Muscle layer of duodenum (tissue), 2 donors: Measurements from ENCODE around the gene SUCO.
"Not testable (repeated sequence)": the region's sequence is repeated elsewhere in the genome, so short reads cannot be mapped to it uniquely, and the experiment has no call there.

Source experiments
- H3K27ac ChIP-seq: one replicate; pipeline ENCODE4 v1.7.0; 2013; ENCODE audit warnings: mild to moderate bottlenecking, low read length
- H3K27me3 ChIP-seq: one replicate; pipeline ENCODE4 v1.7.0; 2013; ENCODE audit warnings: low read depth, mild to moderate bottlenecking, control low read depth, low read length
- H3K36me3 ChIP-seq, 2 donors: one replicate each; pipeline ENCODE4 v1.7.0; 2013; ENCODE audit warnings: low read length in 2 of 2, control low read depth in 1 of 2, mild to moderate bottlenecking in 1 of 2; ENCODE audit not compliant: insufficient read depth in 2 of 2, control insufficient read depth in 1 of 2
- H3K4me1 ChIP-seq, 2 donors: one replicate each; pipeline ENCODE4 v1.7.0; 2013; ENCODE audit warnings: low read length in 2 of 2, mild to moderate bottlenecking in 2 of 2, control low read depth in 1 of 2, moderate library complexity in 1 of 2; ENCODE audit not compliant: insufficient read depth in 2 of 2, control insufficient read depth in 1 of 2
- H3K4me3 ChIP-seq, 2 donors: one replicate each; pipeline ENCODE4 v1.7.0; 2013; ENCODE audit warnings: low read length in 2 of 2, low read depth in 1 of 2, mild to moderate bottlenecking in 1 of 2
- H3K9me3 ChIP-seq, 2 donors: one replicate each; pipeline ENCODE4 v1.7.0; 2013; ENCODE audit warnings: low read length in 2 of 2, control low read depth in 1 of 2, mild to moderate bottlenecking in 1 of 2; ENCODE audit not compliant: control insufficient read depth in 1 of 2
- donor health status: healthy.

SUCO gene

GRCh38 chr1:172496127-172496526 is 36.8 kb upstream of the SUCO start:
- H3K27me3 ChIP-seq, H3K9me3 ChIP-seq, H3K4me1 ChIP-seq, H3K27ac ChIP-seq, H3K4me3 ChIP-seq, H3K36me3 ChIP-seq: not testable (repeated sequence)

GRCh38 chr1:172496678-172497077 is 36.3 kb upstream of the SUCO start:
- Histone ChIP-seq H3K27me3 (no peaks in the 10 kb centered on the region), H3K9me3 (no peaks in the 10 kb centered on the region), H3K4me1 (no peaks in the 10 kb centered on the region), H3K27ac (no peak overlapping the region), H3K4me3 (no peak overlapping the region), H3K36me3 (no peaks in the 10 kb centered on the region)

GRCh38 chr1:172497230-172497629 is 35.7 kb upstream of the SUCO start:
- H3K4me3 ChIP-seq, result no peak overlapping the region
- no peaks in the 10 kb centered on the region for H3K36me3 ChIP-seq
- no peaks in the 10 kb centered on the region for H3K27me3 ChIP-seq
- no peaks in the 10 kb centered on the region for H3K9me3 ChIP-seq
- H3K4me1 ChIP-seq, result no peaks in the 10 kb centered on the region
- no peak overlapping the region for H3K27ac ChIP-seq

- Histone ChIP-seq H3K4me1 (no peaks in the 10 kb centered on the region), H3K4me3 (no peak overlapping the region), H3K27me3 (no peaks in the 10 kb centered on the region), H3K9me3 (no peaks in the 10 kb centered on the region), H3K27ac (no peak overlapping the region), H3K36me3 (no peaks in the 10 kb centered on the region)
Observed at GRCh38 chr1:172498857-172499256, 34.1 kb upstream of the SUCO start.

- no peaks in the 10 kb centered on the region for H3K36me3 ChIP-seq
- H3K4me1 ChIP-seq, result no peaks in the 10 kb centered on the region
- no peak overlapping the region for H3K4me3 ChIP-seq
- H3K9me3 ChIP-seq, result no peaks in the 10 kb centered on the region
- H3K27ac ChIP-seq, result no peak overlapping the region
- no peaks in the 10 kb centered on the region for H3K27me3 ChIP-seq
Observed at GRCh38 chr1:172499636-172500141, 33.3 kb upstream of the SUCO start.

GRCh38 chr1:172500207-172500606 is 32.7 kb upstream of the SUCO start:
- no peaks in the 10 kb centered on the region for H3K4me1 ChIP-seq

GRCh38 chr1:172507741-172508140 is 25.2 kb upstream of the SUCO start:
- H3K27ac ChIP-seq, result no peak overlapping the region
- H3K27me3 ChIP-seq, result no peaks in the 10 kb centered on the region
- no peak overlapping the region for H3K4me3 ChIP-seq
- H3K36me3 ChIP-seq, result no peaks in the 10 kb centered on the region
- H3K9me3 ChIP-seq, result no peaks in the 10 kb centered on the region
- H3K4me1 ChIP-seq, result no peaks in the 10 kb centered on the region

More at GRCh38 chr1:172500207-172500606, 32.7 kb upstream of the SUCO start:
- no peaks in the 10 kb centered on the region for H3K27me3 ChIP-seq
- H3K9me3 ChIP-seq, result no peaks in the 10 kb centered on the region
- H3K4me3 ChIP-seq, result no peak overlapping the region
- H3K27ac ChIP-seq, result no peak overlapping the region
- H3K36me3 ChIP-seq, result no peaks in the 10 kb centered on the region

- H3K9me3 ChIP-seq, result no peaks in the 10 kb centered on the region
- no peak overlapping the region for H3K27ac ChIP-seq
- no peak overlapping the region for H3K4me3 ChIP-seq
- H3K4me1 ChIP-seq, result no peaks in the 10 kb centered on the region
- H3K27me3 ChIP-seq, result no peaks in the 10 kb centered on the region
- no peaks in the 10 kb centered on the region for H3K36me3 ChIP-seq
Observed at GRCh38 chr1:172510479-172510878, 22.5 kb upstream of the SUCO start.

- Histone ChIP-seq H3K4me1 (no peaks in the 10 kb centered on the region), H3K9me3 (no peaks in the 10 kb centered on the region), H3K27ac (no peak overlapping the region), H3K36me3 (no peaks in the 10 kb centered on the region), H3K4me3 (no peak overlapping the region), H3K27me3 (no peaks in the 10 kb centered on the region)
Observed at GRCh38 chr1:172512591-172512990, 20.4 kb upstream of the SUCO start.

GRCh38 chr1:172513479-172513878 is 19.5 kb upstream of the SUCO start:
- H3K4me3 ChIP-seq, result no peak overlapping the region
- H3K36me3 ChIP-seq, result no peaks in the 10 kb centered on the region
- H3K27ac ChIP-seq, result no peak overlapping the region
- H3K9me3 ChIP-seq, result no peaks in the 10 kb centered on the region
- H3K4me1 ChIP-seq, result no peaks in the 10 kb centered on the region
- no peaks in the 10 kb centered on the region for H3K27me3 ChIP-seq

GRCh38 chr1:172514108-172514507 is 18.8 kb upstream of the SUCO start:
- Histone ChIP-seq H3K36me3 (no peaks in the 10 kb centered on the region), H3K27me3 (no peaks in the 10 kb centered on the region), H3K4me1 (no peaks in the 10 kb centered on the region), H3K4me3 (no peak overlapping the region), H3K27ac (no peak overlapping the region), H3K9me3 (no peaks in the 10 kb centered on the region)

- Histone ChIP-seq H3K27ac (no peak overlapping the region), H3K36me3 (no peaks in the 10 kb centered on the region), H3K4me3 (no peak overlapping the region), H3K27me3 (no peaks in the 10 kb centered on the region), H3K9me3 (no peaks in the 10 kb centered on the region), H3K4me1 (no peaks in the 10 kb centered on the region)
Observed at GRCh38 chr1:172515436-172515835, 17.5 kb upstream of the SUCO start.
